OCI-LY3 (cell line): Measurements from ENCODE around the gene HCST.

Experiments used
- H2AFZ ChIP-seq: fragments of 200-600, 300-600 bp; shearing (Covaris generic); 2 replicates; pipeline ENCODE4 v1.6.0; 2014; ENCODE audit warnings: antibody characterized with exemption, low read depth, low read length
- H3K27ac ChIP-seq: fragments of 200-600, 300-600 bp; sonication (generic); 2 replicates; pipeline ENCODE4 v1.5.1; 2014; ENCODE audit warnings: mild to moderate bottlenecking, low read length, moderate library complexity, mixed read lengths
- H3K27me3 ChIP-seq: fragments of 200-600, 300-600 bp; sonication (generic); 2 replicates; pipeline ENCODE4 v1.6.1; 2014; ENCODE audit warnings: low read depth, low read length, mixed read lengths
- H3K36me3 ChIP-seq: fragments of 200-600, 300-600 bp; sonication (generic); replicated peaks from 2 replicates; pipeline ENCODE3; 2014; ENCODE audit warnings: low read depth, low read length, mixed read lengths
- H3K4me1 ChIP-seq: fragments of 300-600, 200-600 bp; sonication (generic); 2 replicates; pipeline ENCODE4 v1.6.1; 2014; ENCODE audit warnings: low read length, mixed read lengths
- H3K4me2 ChIP-seq: fragments of 200-600, 300-600 bp; sonication (generic); 2 replicates; pipeline ENCODE4 v1.6.1; 2014; ENCODE audit warnings: low read length, mixed read lengths
- H3K4me3 ChIP-seq: fragments of 300-600, 200-600 bp; sonication (generic); 2 replicates; pipeline ENCODE4 v1.5.1; 2014; ENCODE audit warnings: antibody characterized with exemption, mild to moderate bottlenecking, low read length, moderate library complexity
- H3K79me2 ChIP-seq: fragments of 300-600, 200-600 bp; shearing (Covaris generic); 2 replicates; pipeline ENCODE4 v1.6.1; 2014; ENCODE audit warnings: mild to moderate bottlenecking, low read length, mixed read lengths
- H3K9ac ChIP-seq: fragments of 300-600, 200-600 bp; shearing (Covaris generic); 2 replicates; pipeline ENCODE4 v1.6.0; 2014; ENCODE audit warnings: mild to moderate bottlenecking, low read length, moderate library complexity
- H3K9me3 ChIP-seq: fragments of 200-600, 300-600 bp; shearing (Covaris generic); 2 replicates; pipeline ENCODE4 v1.6.1; 2014; ENCODE audit warnings: low read length, mixed read lengths; ENCODE audit not compliant: insufficient read depth
- H4K20me1 ChIP-seq: fragments of 200-600, 300-600 bp; sonication (generic); 2 replicates; pipeline ENCODE4 v1.6.1; 2016; ENCODE audit warnings: low read length, mixed read lengths; ENCODE audit not compliant: insufficient read depth
- CTCF ChIP-seq: fragments of 200-600, 300-600 bp; sonication (generic); IDR thresholded peaks from 2 replicates; pipeline ENCODE4 v1.5.1; 2014; ENCODE audit warnings: antibody characterized with exemption, low read length, low read depth
- EZH2phosphoT487 ChIP-seq: fragments of 200-600 bp; shearing (Covaris generic); IDR thresholded peaks from 2 replicates; pipeline ENCODE4 v1.6.1; 2018; ENCODE audit warnings: antibody characterized with exemption, mixed run types, low read depth

Gene HCST

GRCh38 chr19:35896643-35897040 lies 5.7 kb upstream of the HCST start:
- H4K20me1 ChIP-seq, result peaks cover 30% of the 10 kb centered on the region
- peaks cover 51% of the 10 kb centered on the region for H3K36me3 ChIP-seq
- no peak overlapping the region for H3K9ac ChIP-seq
- TF ChIP-seq CTCF (no peak), EZH2phosphoT487 (no peak)
- peaks cover 16% of the 10 kb centered on the region for H3K4me1 ChIP-seq
- H3K79me2 ChIP-seq, result peaks cover 43% of the 10 kb centered on the region
- H3K9me3 ChIP-seq, result no peaks in the 10 kb centered on the region
- no peak overlapping the region for H3K4me3 ChIP-seq
- H3K27me3 ChIP-seq, result no peaks in the 10 kb centered on the region
- no peak overlapping the region for H2AFZ ChIP-seq
- no peak overlapping the region for H3K4me2 ChIP-seq
- no peak overlapping the region for H3K27ac ChIP-seq

DNA sequence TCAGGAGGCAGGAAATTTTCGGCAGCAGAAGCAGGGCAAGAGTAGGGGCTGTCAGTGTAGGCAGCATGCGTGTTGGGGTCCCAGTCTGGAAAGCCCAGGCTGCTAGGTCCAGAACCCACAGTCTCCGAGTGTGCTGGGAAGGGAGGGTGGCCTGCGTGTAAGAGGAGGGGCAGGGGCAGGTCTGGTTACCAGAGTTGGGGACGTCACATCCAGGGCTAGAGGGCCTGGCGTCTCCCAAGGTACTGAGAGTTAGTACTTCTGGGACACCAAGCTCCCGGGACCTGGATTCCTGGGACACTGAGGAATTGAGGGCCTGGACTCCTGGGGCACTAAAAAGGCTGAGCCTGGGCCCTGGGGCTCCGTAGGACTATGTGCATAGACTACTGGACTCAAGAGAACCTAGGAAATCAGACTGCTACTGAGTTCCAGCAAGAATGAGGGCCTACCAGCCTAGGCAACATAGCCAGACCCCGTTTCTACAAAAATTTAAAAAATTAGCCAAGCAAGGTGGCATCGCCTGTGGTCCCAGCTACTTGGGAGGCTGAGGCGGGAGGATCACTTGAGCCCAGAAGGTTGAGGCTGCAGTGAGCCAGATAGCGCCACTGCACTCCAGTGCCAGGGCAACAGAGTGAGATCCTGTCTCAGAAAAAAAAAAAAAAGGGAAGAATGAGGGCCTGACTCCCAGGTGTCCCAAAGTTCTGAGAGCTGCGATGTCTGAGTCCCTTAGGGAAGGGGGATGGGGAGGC lies 4.5 kb upstream of the HCST start:
- no peak overlapping the region for H3K4me2 ChIP-seq
- peaks cover 45% of the 10 kb centered on the region for H3K36me3 ChIP-seq
- TF ChIP-seq CTCF, result no peak
- TF ChIP-seq EZH2phosphoT487, result no peak
- H3K27me3 ChIP-seq, result no peaks in the 10 kb centered on the region
- no peak overlapping the region for H2AFZ ChIP-seq
- H3K79me2 ChIP-seq, result peaks cover 48% of the 10 kb centered on the region
- no peaks in the 10 kb centered on the region for H3K9me3 ChIP-seq
- no peak overlapping the region for H3K4me3 ChIP-seq
- H3K9ac ChIP-seq, result no peak overlapping the region
- peaks cover 28% of the 10 kb centered on the region for H3K4me1 ChIP-seq
- no peak overlapping the region for H3K27ac ChIP-seq
- H4K20me1 ChIP-seq, result peaks cover 30% of the 10 kb centered on the region

DNA sequence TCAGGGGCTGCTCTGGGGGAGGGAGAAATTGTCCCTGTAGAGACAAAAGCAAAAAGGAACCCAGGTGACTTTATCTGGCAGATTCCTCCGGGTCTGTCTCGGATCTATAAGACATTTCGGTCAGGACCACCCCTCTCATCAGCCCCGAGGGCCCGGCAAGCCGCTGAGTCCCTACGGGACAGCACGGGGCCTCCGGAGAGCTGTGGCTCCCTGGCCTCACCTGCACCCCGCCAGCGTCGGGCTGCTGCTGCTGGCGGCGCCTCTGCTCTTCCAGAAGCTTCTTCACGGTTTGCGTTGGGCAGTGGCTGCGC lies 3.9 kb upstream of the HCST start:
- Histone ChIP-seq H3K4me1 (peaks cover 34% of the 10 kb centered on the region), H3K4me2 (peak overlapping the region; percentile 91), H3K27ac (peak overlapping the region; percentile 91), H3K79me2 (peaks cover 48% of the 10 kb centered on the region), H3K36me3 (peaks cover 41% of the 10 kb centered on the region), H3K9ac (peak overlapping the region; percentile 100), H4K20me1 (peaks cover 30% of the 10 kb centered on the region), H3K4me3 (peak overlapping the region; percentile 98), H2AFZ (no peak overlapping the region), H3K9me3 (no peaks in the 10 kb centered on the region), H3K27me3 (no peaks in the 10 kb centered on the region)
- no peak for TF ChIP-seq CTCF
- TF ChIP-seq EZH2phosphoT487, result no peak

DNA sequence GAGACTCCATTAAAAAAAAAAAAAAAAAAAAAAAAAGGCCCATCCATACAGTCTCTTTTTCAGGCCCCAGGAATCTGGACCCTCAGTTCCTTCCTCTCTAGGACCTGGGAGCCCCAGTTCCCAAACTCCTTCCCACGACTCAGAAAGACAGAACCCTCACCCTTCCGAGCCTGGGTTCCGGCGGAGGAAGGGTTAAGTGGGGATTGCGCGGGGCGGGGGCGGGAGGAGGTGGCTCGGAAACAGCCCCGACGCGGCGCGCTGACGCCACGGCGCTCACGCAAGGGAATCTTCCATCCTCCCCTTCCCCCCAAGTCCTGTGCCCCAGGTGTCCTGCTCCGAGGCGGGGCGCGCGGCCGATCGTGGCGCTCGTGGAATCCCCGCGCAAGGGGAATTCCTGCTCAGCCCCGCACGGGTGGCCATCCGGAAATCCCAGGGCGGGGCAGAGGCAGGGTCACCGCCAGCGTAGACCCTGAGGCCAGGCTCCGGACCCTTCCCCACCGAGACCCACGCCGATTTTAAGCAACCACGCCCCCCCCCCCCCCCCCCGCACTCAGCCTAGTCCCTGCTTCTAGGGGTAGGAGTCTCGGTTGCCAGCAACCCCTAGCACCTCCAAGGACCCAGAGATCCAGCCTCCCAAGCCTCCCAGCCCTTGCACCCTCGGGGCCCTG lies 2.6 kb upstream of the HCST start:
- Histone ChIP-seq H3K36me3 (peaks cover 36% of the 10 kb centered on the region), H3K79me2 (peaks cover 48% of the 10 kb centered on the region), H4K20me1 (peaks cover 30% of the 10 kb centered on the region), H3K27ac (peak overlapping the region; percentile 91), H3K9ac (peak overlapping the region; percentile 100), H3K27me3 (no peaks in the 10 kb centered on the region), H3K4me1 (peaks cover 46% of the 10 kb centered on the region), H3K4me2 (peak overlapping the region; percentile 91), H2AFZ (no peak overlapping the region), H3K4me3 (peak overlapping the region; percentile 98), H3K9me3 (no peaks in the 10 kb centered on the region)
- TF ChIP-seq EZH2phosphoT487 (no peak), CTCF (no peak)
